Breast epithelium (tissue), 4 donors: ENCODE data around the gene ABHD6. TPM values are rescaled to one million over a fixed set of nuclear protein-coding genes. Genes with fewer than 3 reads are reported as not detected.
A peak's percentile ranks its signal among the peaks of the same experiment; 100 is the strongest.

Experiments
- DNase-seq, 2 donors: peaks; one replicate each; pipeline ENCODE4 v3.0.0-alpha.2; 2019; ENCODE audit warnings: low spot score in 2 of 2
- H3K27ac ChIP-seq, 2 donors: fragments of 200-600 bp; sonication (generic) in 1 of 2; one replicate each; pipeline ENCODE4 v1.5.1; 2016 to 2019; ENCODE audit warnings: mild to moderate bottlenecking in 1 of 2
- H3K27me3 ChIP-seq, 2 donors: fragments of 200-600 bp; sonication (generic) in 1 of 2; one replicate each; pipeline versions ENCODE4 v1.5.1 to v1.6.0; 2017 to 2019; ENCODE audit warnings: control low read depth in 1 of 2, mild to moderate bottlenecking in 1 of 2
- H3K36me3 ChIP-seq: fragments of 200-600 bp; one replicate; pipeline ENCODE4 v1.5.1; 2019
- H3K4me1 ChIP-seq, 2 donors: fragments of 200-600 bp; sonication (generic); one replicate each; pipeline ENCODE4 v1.5.1; 2016 to 2019; ENCODE audit warnings: control low read depth in 1 of 2
- H3K4me3 ChIP-seq, 3 donors: fragments of 200-600 bp; sonication (generic); 1 replicate in 2 of 3; 2 replicates in 1 of 3; pipeline ENCODE4 v1.5.1; 2016 to 2019; ENCODE audit warnings: mild to moderate bottlenecking in 3 of 3, moderate library complexity in 2 of 3
- H3K9me3 ChIP-seq, 2 donors: fragments of 200-600 bp; sonication (generic) in 1 of 2; one replicate each; pipeline ENCODE4 v1.5.1; 2016 to 2019; ENCODE audit warnings: control low read depth in 1 of 2
- CTCF ChIP-seq, 3 donors: fragments of 450-650 bp; IDR thresholded peaks; one replicate each; pipeline ENCODE4 v1.5.1; 2016 to 2017; ENCODE audit warnings: antibody characterized with exemption in 3 of 3, mild to moderate bottlenecking in 3 of 3, moderate library complexity in 3 of 3
- POLR2A ChIP-seq: fragments of 450-650 bp; IDR thresholded peaks from one replicate; pipeline ENCODE4 v1.6.1; 2016; ENCODE audit warnings: antibody characterized with exemption, mild to moderate bottlenecking, moderate library complexity
- POLR2AphosphoS5 ChIP-seq, 3 donors: sonication (generic); formaldehyde crosslinking; IDR thresholded peaks; one replicate each; pipeline ENCODE4 v1.6.1; 2017; ENCODE audit warnings: antibody characterized with exemption in 3 of 3
- intact Hi-C: fragments of 100-400 bp; cut with DNase I; formaldehyde crosslinking; loops from one replicate; pipeline ENCODE4 v1.15.1; 2023; ENCODE audit warnings: low total_unique reads
- total RNA-seq, 3 donors: library from RNA; depleted of rRNA; stranded (reverse); fragments of >200 nt; gene quantifications; one replicate each; pipeline ENCODE4 v1.1.0, GENCODE V29; 2016

ABHD6 gene
- total RNA-seq, 3 donors from 2014 or later, result 10.2 to 22.2 (median 13.4) TPM

GRCh38 chr3:58331593-58332152 lies 94.1 kb downstream of the ABHD6 start:
- DNase-seq, result no peak
- no peak overlapping the region for H3K4me3 ChIP-seq
- no peak overlapping the region for H3K27ac ChIP-seq
- no peaks in the 10 kb centered on the region for H3K36me3 ChIP-seq
- H3K4me1 ChIP-seq, result peaks cover 0 to 7% of the 10 kb centered on the region in 2 donors
- intact Hi-C loops, result loop anchor here (5.0 kb wide), 1 partner anchor 81 kb away; no protein-coding TSS in a partner anchor
- no peaks in the 10 kb centered on the region for H3K27me3 ChIP-seq
- TF ChIP-seq POLR2AphosphoS5 (IDR thresholded peaks at IDR 0.05) (no peak), POLR2A (no peak), CTCF (IDR thresholded peaks at IDR 0.05) (no peak)
- H3K9me3 ChIP-seq, result no peaks in the 10 kb centered on the region

DNA sequence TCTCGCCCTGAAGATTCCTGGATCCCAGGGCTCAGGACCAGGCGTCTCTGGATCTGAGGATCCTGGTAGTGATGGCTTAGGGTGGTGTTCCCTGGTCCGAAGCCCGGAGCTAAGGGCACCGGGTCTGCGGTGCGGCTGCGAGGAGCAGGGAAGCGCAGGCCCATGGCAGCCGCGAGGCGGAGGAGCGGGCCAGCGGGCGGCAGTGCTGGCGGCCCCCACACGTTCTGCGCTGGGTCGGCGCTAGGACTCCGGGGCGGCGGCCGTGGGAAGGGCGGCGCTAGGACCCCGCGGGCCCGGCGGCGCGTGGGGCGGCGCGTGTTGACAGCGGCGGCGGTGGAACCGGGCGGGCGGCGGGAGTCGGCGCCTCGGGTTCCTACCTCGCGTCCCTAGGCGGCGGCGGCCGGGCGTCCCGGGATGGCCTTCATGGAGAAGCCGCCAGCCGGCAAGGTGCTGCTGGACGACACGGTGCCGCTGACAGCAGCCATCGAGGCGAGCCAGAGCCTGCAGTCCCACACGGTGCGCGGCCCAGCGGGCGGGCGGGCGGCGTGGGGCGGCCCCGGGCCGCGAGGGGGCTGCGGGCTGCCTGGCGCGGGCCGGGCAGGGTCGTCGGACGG lies 95.1 kb downstream of the ABHD6 start, which contains the start of gene PXK:
TSS of gene PXK (plus strand) at position 318 of the 614 bp plus-strand sequence. CDS start at position 415, 97 bp downstream.
- Histone ChIP-seq H3K36me3 (no peaks in the 10 kb centered on the region), H3K4me3 (peak within 1 kb of the TSS; percentile 85 to 91 (median 86)), H3K27ac (peak within 1 kb of the TSS; percentile 44 to 74), H3K9me3 (no peaks in the 10 kb centered on the region), H3K4me1 (peaks cover 0 to 7% of the 10 kb centered on the region in 2 donors), H3K27me3 (no peaks in the 10 kb centered on the region)
- peak; percentile 45 to 70 for DNase-seq
- intact Hi-C loops, result loop anchor here (5.0 kb wide), 1 partner anchor 80 kb away; no protein-coding TSS in a partner anchor
- peak in 1 of 3 donors; percentile 23 for TF ChIP-seq POLR2AphosphoS5 (IDR thresholded peaks at IDR 0.05)
- TF ChIP-seq POLR2A, result no peak
- peak in 1 of 3 donors; percentile 14 for TF ChIP-seq CTCF (IDR thresholded peaks at IDR 0.05)

GRCh38 chr3:58333206-58334012 lies 95.8 kb downstream of the ABHD6 start:
- DNase-seq, result peak in 1 of 2 donors; percentile 23
- Histone ChIP-seq H3K27ac (peak overlapping the region; percentile 44 to 74), H3K4me3 (peak overlapping the region; percentile 85 to 91 (median 86)), H3K36me3 (no peaks in the 10 kb centered on the region), H3K27me3 (no peaks in the 10 kb centered on the region), H3K9me3 (no peaks in the 10 kb centered on the region), H3K4me1 (peaks cover 0 to 7% of the 10 kb centered on the region in 2 donors)
- TF ChIP-seq CTCF (IDR thresholded peaks at IDR 0.05), result no peak
- TF ChIP-seq POLR2A, result no peak
- TF ChIP-seq POLR2AphosphoS5 (IDR thresholded peaks at IDR 0.05), result no peak
- intact Hi-C loops, result loop anchor here (5.0 kb wide), 1 partner anchor 79 kb away; no protein-coding TSS in a partner anchor

DNA sequence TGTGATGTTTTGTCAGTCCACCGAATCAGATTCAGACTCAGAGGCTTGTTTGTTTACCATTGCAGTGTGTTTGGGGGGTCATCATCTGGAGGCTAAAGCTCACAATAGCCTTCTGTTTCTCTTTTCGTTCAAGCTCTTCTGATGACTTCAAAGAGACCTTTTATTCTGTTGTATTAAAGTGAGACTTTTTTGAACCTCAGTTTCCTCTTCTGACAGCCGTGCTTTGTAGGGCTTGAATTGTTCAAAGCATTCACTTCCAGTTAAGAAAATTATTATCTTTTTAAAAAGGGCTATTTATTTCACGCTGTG lies 96.4 kb downstream of the ABHD6 start:
- no peak for DNase-seq
- intact Hi-C loops, result loop anchor here (5.0 kb wide), 1 partner anchor 78 kb away; no protein-coding TSS in a partner anchor
- Histone ChIP-seq H3K9me3 (no peaks in the 10 kb centered on the region), H3K4me1 (peaks cover 0 to 7% of the 10 kb centered on the region in 2 donors), H3K36me3 (no peaks in the 10 kb centered on the region), H3K27ac (peak overlapping the region in 1 of 2 donors; percentile 21), H3K4me3 (peak overlapping the region; percentile 85 to 91 (median 86)), H3K27me3 (no peaks in the 10 kb centered on the region)
- TF ChIP-seq POLR2A (no peak), CTCF (IDR thresholded peaks at IDR 0.05) (no peak), POLR2AphosphoS5 (IDR thresholded peaks at IDR 0.05) (no peak)
